Trophoblast cell (in vitro differentiated cells and primary cell): ENCODE results near the gene ENPP1.

Experiments
- DNase-seq, 2 donors: peaks; one replicate each; pipeline ENCODE4 v3.0.0-alpha.2; 2016
- H2AFZ ChIP-seq: 2 replicates; pipeline ENCODE4 v1.6.1; 2013; ENCODE audit warnings: low read length, moderate library complexity, mild to moderate bottlenecking; ENCODE audit not compliant: insufficient read depth, poor library complexity
- H2AK5ac ChIP-seq: 2 replicates; pipeline ENCODE4 v1.6.1; 2013; ENCODE audit warnings: mild to moderate bottlenecking, low read length
- H2BK120ac ChIP-seq: 2 replicates; pipeline ENCODE4 v1.6.1; 2013; ENCODE audit warnings: low read length, mild to moderate bottlenecking, moderate library complexity; ENCODE audit not compliant: insufficient read depth, poor library complexity
- H2BK12ac ChIP-seq: 2 replicates; pipeline ENCODE4 v1.6.1; 2013; ENCODE audit warnings: mild to moderate bottlenecking, low read length, moderate library complexity
- H2BK5ac ChIP-seq: 2 replicates; pipeline ENCODE4 v1.6.1; 2013; ENCODE audit warnings: low read length, low read depth, moderate library complexity, mild to moderate bottlenecking; ENCODE audit not compliant: poor library complexity
- H3K14ac ChIP-seq: 2 replicates; pipeline ENCODE4 v1.6.1; 2013; ENCODE audit warnings: mild to moderate bottlenecking, low read length
- H3K18ac ChIP-seq: 2 replicates; pipeline ENCODE4 v1.6.1; 2013; ENCODE audit warnings: mild to moderate bottlenecking, low read length
- H3K23ac ChIP-seq: 2 replicates; pipeline ENCODE4 v1.6.1; 2013; ENCODE audit warnings: low read length
- H3K27ac ChIP-seq: 2 replicates; pipeline ENCODE4 v1.5.1; 2013; ENCODE audit warnings: low read depth, mild to moderate bottlenecking, inconsistent platforms, low read length, moderate library complexity
- H3K27me3 ChIP-seq: 2 replicates; pipeline ENCODE4 v1.6.1; 2013; ENCODE audit warnings: inconsistent platforms, mild to moderate bottlenecking, low read length, moderate library complexity; ENCODE audit not compliant: insufficient read depth
- H3K36me3 ChIP-seq, 2 experiments: 1 replicate in 1 of 2; 2 replicates in 1 of 2; pipeline ENCODE4 v1.6.1; 2013; ENCODE audit warnings: low read length in 2 of 2, mild to moderate bottlenecking in 2 of 2, moderate library complexity in 1 of 2; ENCODE audit not compliant: insufficient read depth in 2 of 2, control insufficient read depth in 1 of 2
- H3K4ac ChIP-seq: 2 replicates; pipeline ENCODE4 v1.6.1; 2013; ENCODE audit warnings: low read depth, mild to moderate bottlenecking, low read length, moderate library complexity
- H3K4me1 ChIP-seq, 2 experiments: 1 replicate in 1 of 2; 2 replicates in 1 of 2; pipeline ENCODE4 v1.6.1; 2013; ENCODE audit warnings: low read length in 2 of 2, mild to moderate bottlenecking in 2 of 2, moderate library complexity in 1 of 2; ENCODE audit not compliant: insufficient read depth in 2 of 2, control insufficient read depth in 1 of 2
- H3K4me2 ChIP-seq: 2 replicates; pipeline ENCODE4 v1.6.1; 2013; ENCODE audit warnings: inconsistent platforms, mild to moderate bottlenecking, low read length, moderate library complexity
- H3K4me3 ChIP-seq: 2 replicates; pipeline ENCODE4 v1.5.1; 2013; ENCODE audit warnings: mild to moderate bottlenecking, low read depth, low read length, inconsistent platforms
- H3K79me1 ChIP-seq: one replicate; pipeline ENCODE4 v1.6.1; 2013; ENCODE audit warnings: low read length
- H3K79me2 ChIP-seq: 2 replicates; pipeline ENCODE4 v1.6.1; 2013; ENCODE audit warnings: low read length, mild to moderate bottlenecking; ENCODE audit not compliant: control insufficient read depth, insufficient read depth, poor library complexity
- H3K9ac ChIP-seq: 2 replicates; pipeline ENCODE4 v1.6.1; 2013; ENCODE audit warnings: mild to moderate bottlenecking, low read length
- H3K9me3 ChIP-seq: 2 replicates; pipeline ENCODE4 v1.6.1; 2013; ENCODE audit warnings: low read depth, mild to moderate bottlenecking, control low read depth, inconsistent platforms, low read length; ENCODE audit not compliant: insufficient read depth
- H4K12ac ChIP-seq: 2 replicates; pipeline ENCODE4 v1.6.1; 2013; ENCODE audit warnings: low read depth, mild to moderate bottlenecking, low read length, moderate library complexity
- H4K8ac ChIP-seq: 2 replicates; pipeline ENCODE4 v1.6.1; 2013; ENCODE audit warnings: low read depth, mild to moderate bottlenecking, low read length, moderate library complexity
- H4K91ac ChIP-seq: one replicate; pipeline ENCODE4 v1.6.1; 2013; ENCODE audit warnings: low read depth, mild to moderate bottlenecking, low read length, moderate library complexity
- WGBS: extraction: QIAGEN DNeasy Blood & Tissue Kit; methylation state at CpG from one replicate; pipeline ENCODE4 v1.1.7; 2013; ENCODE audit warnings: missing lambda C conversion rate; ENCODE audit not compliant: insufficient read length, insufficient coverage; ENCODE audit errors: extremely low coverage; 5-methylcytosine and 5-hydroxymethylcytosine counted together

Gene ENPP1

DNA sequence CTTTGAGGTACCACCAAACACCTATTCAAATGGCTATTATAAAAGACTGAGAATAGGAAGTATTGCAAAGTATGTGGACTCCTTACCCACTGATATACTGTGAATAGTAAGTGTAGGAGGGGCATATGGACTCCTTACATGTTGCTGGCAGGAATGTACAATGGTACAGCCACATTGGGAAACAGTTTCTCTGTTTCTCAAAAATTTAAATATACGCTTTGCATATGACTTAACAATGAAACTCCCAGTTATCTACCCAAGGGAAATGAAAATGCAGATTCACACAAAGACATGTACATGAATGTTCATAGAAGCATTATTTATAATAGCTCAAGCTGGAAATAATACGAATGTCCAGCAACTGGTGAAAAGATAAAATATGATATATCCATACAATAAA is 5.5 kb upstream of the ENPP1 start:
- no peak overlapping the region for H3K4me3 ChIP-seq
- DNase-seq, result no peak
- no peak overlapping the region for H3K14ac ChIP-seq
- no peaks in the 10 kb centered on the region for H3K79me2 ChIP-seq
- no peak overlapping the region for H4K12ac ChIP-seq
- no peaks in the 10 kb centered on the region for H3K36me3 ChIP-seq
- H3K4me1 ChIP-seq, result no peaks in the 10 kb centered on the region
- H2BK5ac ChIP-seq, result no peak overlapping the region
- H3K4me2 ChIP-seq, result no peak overlapping the region
- no peak overlapping the region for H4K8ac ChIP-seq
- H3K79me1 ChIP-seq, result no peaks in the 10 kb centered on the region
- no peaks in the 10 kb centered on the region for H3K9me3 ChIP-seq
- no peak overlapping the region for H4K91ac ChIP-seq
- no peak overlapping the region for H3K27ac ChIP-seq
- H3K23ac ChIP-seq, result no peak overlapping the region
- no peak overlapping the region for H3K18ac ChIP-seq
- H3K4ac ChIP-seq, result no peak overlapping the region
- no peak overlapping the region for H2AFZ ChIP-seq
- no peak overlapping the region for H2BK12ac ChIP-seq
- no CpG with 5 or more reads among the region's 2 CpGs for WGBS
- no peak overlapping the region for H2AK5ac ChIP-seq
- no peaks in the 10 kb centered on the region for H3K27me3 ChIP-seq
- H2BK120ac ChIP-seq, result no peak overlapping the region
- no peak overlapping the region for H3K9ac ChIP-seq

DNA sequence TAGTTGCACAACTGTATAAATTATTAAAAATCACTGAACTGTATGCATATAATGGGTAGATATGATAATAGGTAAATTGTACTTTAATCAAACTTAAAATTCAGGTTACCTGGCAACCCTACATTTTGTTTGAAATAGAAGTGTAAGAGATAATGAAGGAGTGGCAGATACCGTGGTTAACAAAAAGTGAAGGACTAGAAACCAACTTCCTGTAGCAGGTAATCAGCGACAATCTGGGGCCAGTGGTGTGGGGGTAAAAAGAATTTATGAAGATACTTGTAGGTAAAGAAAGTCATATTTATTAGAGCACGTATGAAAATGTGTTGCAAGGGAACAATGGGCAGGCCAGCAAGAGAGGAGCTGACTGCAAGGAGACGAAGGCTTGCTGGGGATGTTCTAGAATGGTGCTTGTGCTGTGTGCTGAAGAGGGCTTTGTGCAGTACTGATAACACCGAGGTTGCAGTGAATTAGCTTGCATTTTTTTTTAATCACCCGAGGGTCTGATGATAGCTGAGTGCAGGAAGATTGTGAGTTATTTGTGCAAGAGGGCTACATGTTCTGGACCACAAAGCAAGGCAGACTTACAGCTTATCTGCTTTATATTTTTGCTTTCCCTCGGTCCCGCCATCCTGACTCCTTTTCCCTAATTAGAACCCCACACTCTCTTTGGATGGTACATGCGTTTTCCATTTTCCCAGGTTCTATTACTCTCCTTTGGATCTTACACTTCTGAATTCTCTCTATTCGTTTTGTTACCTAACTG is 4.6 kb upstream of the ENPP1 start:
- Histone ChIP-seq H4K91ac (no peak overlapping the region), H2AK5ac (no peak overlapping the region), H3K79me1 (peaks cover 2% of the 10 kb centered on the region), H3K23ac (no peak overlapping the region), H3K4ac (no peak overlapping the region), H3K14ac (no peak overlapping the region), H4K12ac (no peak overlapping the region), H2BK5ac (no peak overlapping the region), H3K27ac (no peak overlapping the region), H2BK12ac (no peak overlapping the region), H3K18ac (no peak overlapping the region), H3K4me2 (no peak overlapping the region), H3K9ac (no peak overlapping the region), H4K8ac (no peak overlapping the region), H3K4me1 (no peaks in the 10 kb centered on the region), H3K4me3 (no peak overlapping the region), H3K79me2 (peaks cover 2% of the 10 kb centered on the region), H3K36me3 (no peaks in the 10 kb centered on the region), H2BK120ac (no peak overlapping the region), H3K27me3 (no peaks in the 10 kb centered on the region), H3K9me3 (no peaks in the 10 kb centered on the region), H2AFZ (no peak overlapping the region)
- DNase-seq, result no peak
- no CpG with 5 or more reads among the region's 10 CpGs for WGBS

DNA sequence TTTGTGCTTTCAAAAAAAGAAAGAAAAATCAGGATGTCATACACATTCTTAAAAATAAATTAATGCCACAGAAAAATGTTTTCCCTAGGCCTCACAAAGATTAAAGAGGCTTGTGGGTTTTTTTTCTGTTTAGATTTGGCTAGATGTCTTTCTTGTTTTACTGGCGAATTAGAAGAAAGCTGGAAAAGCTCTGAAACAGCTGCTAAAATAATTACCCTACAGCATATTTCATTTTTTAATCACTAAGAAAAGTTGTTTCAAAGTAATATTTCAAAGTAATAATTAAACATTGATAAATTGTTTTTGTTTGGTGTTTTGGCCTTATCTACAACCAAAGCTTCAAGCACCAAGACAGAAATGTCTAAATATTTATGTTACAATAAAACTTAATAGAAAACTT is 3.7 kb upstream of the ENPP1 start:
- H3K9ac ChIP-seq, result no peak overlapping the region
- no peaks in the 10 kb centered on the region for H3K36me3 ChIP-seq
- H2AFZ ChIP-seq, result no peak overlapping the region
- no peak overlapping the region for H3K27ac ChIP-seq
- no peaks in the 10 kb centered on the region for H3K9me3 ChIP-seq
- no peak overlapping the region for H3K4me2 ChIP-seq
- H3K14ac ChIP-seq, result no peak overlapping the region
- H4K91ac ChIP-seq, result no peak overlapping the region
- no peak overlapping the region for H2AK5ac ChIP-seq
- no peak overlapping the region for H4K8ac ChIP-seq
- H2BK12ac ChIP-seq, result no peak overlapping the region
- no peak overlapping the region for H2BK120ac ChIP-seq
- no peak overlapping the region for H3K18ac ChIP-seq
- H2BK5ac ChIP-seq, result no peak overlapping the region
- WGBS, result no CpG with 5 or more reads among the region's 1 CpG
- no peak overlapping the region for H3K4ac ChIP-seq
- H3K79me1 ChIP-seq, result peaks cover 4% of the 10 kb centered on the region
- H3K4me3 ChIP-seq, result no peak overlapping the region
- H3K4me1 ChIP-seq, result no peaks in the 10 kb centered on the region
- H3K27me3 ChIP-seq, result no peaks in the 10 kb centered on the region
- no peak overlapping the region for H4K12ac ChIP-seq
- H3K23ac ChIP-seq, result no peak overlapping the region
- H3K79me2 ChIP-seq, result peaks cover 2% of the 10 kb centered on the region
- DNase-seq, result no peak

DNA sequence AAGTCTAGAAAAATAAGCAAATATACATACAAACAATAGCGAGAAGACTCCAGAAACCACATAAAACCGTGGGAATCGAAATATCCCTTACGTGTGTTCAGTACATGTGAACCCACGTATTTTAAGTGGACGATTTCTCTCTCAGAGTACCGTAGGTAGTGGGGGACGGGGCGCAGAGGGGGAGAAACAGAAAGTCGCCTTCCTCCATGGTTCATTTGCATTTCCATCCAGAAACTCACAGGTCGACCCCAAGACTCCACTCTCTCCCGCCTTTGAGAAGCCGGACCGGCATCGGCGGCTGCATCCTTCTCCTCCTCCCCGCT is 538 bp upstream of the ENPP1 start:
- Histone ChIP-seq H2BK120ac (no peak overlapping the region), H3K9ac (no peak overlapping the region), H3K27me3 (no peaks in the 10 kb centered on the region), H3K14ac (no peak overlapping the region), H3K23ac (no peak overlapping the region), H3K18ac (no peak overlapping the region), H3K4ac (no peak overlapping the region), H3K4me2 (peak overlapping the region; percentile 53), H3K4me3 (peak overlapping the region; percentile 75), H3K27ac (no peak overlapping the region), H4K12ac (no peak overlapping the region), H4K8ac (peak overlapping the region; percentile 4), H4K91ac (no peak overlapping the region), H3K79me2 (peaks cover 2% of the 10 kb centered on the region), H2BK5ac (no peak overlapping the region), H3K9me3 (no peaks in the 10 kb centered on the region), H3K4me1 (no peaks in the 10 kb centered on the region), H3K36me3 (no peaks in the 10 kb centered on the region), H3K79me1 (peaks cover 4% of the 10 kb centered on the region), H2BK12ac (no peak overlapping the region), H2AFZ (no peak overlapping the region), H2AK5ac (no peak overlapping the region)
- no peak for DNase-seq
- no CpG with 5 or more reads among the region's 17 CpGs for WGBS
